HepG2 (cell line): ENCODE results near the gene PRRT2. TPM values are rescaled to one million over a fixed set of nuclear protein-coding genes. Genes with fewer than 3 reads are reported as not detected.

Experiments
- BCL3 ChIP-seq: sonication (generic); formaldehyde crosslinking; IDR thresholded peaks from 2 replicates; pipeline ENCODE4 v1.5.1; 2020; ENCODE audit warnings: mild to moderate bottlenecking, missing genetic modification reagents, moderate library complexity
- CHD2 ChIP-seq: IDR thresholded peaks from 2 replicates; pipeline ENCODE4 v1.6.1; 2011; ENCODE audit warnings: low read depth, low read length, improper control_type of control experiment
- GABPA ChIP-seq, 2 experiments: IDR thresholded peaks; 2 replicates each; pipeline ENCODE4 v1.6.1; 2011 to 2016; ENCODE audit warnings: low read depth in 2 of 2, low read length in 1 of 2, missing biosample characterization in 1 of 2, missing genetic modification characterization in 1 of 2
- GFI1 ChIP-seq: sonication (generic); formaldehyde crosslinking; IDR thresholded peaks from 2 replicates; pipeline ENCODE4 v1.5.0; 2020; ENCODE audit warnings: missing genetic modification reagents, mild to moderate bottlenecking, borderline replicate concordance
- GLI4 ChIP-seq: sonication (generic); formaldehyde crosslinking; IDR thresholded peaks from 2 replicates; pipeline ENCODE4 v1.5.1; 2020; ENCODE audit warnings: missing genetic modification reagents, mild to moderate bottlenecking, moderate library complexity, borderline replicate concordance
- HNRNPH1 ChIP-seq: fragments of 200-400 bp; formaldehyde crosslinking; optimal IDR thresholded peaks from 2 replicates; pipeline ENCODE3; 2017; ENCODE audit warnings: mild to moderate bottlenecking, low read depth, low read length
- MAFK ChIP-seq, 2 experiments: IDR thresholded peaks in 1 of 2; conservative IDR thresholded peaks in 1 of 2; 2 replicates each; pipeline ENCODE4 v1.6.1; 2011; ENCODE audit warnings: improper control_type of control experiment in 2 of 2, low read length in 2 of 2
- MAZ ChIP-seq, 2 experiments: sonication (generic) in 1 of 2; formaldehyde crosslinking in 1 of 2; IDR thresholded peaks; 2 replicates each; pipeline versions ENCODE4 v1.5.0 to v1.6.1; 2012 to 2020; ENCODE audit warnings: low read depth in 2 of 2, mild to moderate bottlenecking in 2 of 2, borderline replicate concordance in 1 of 2, improper control_type of control experiment in 1 of 2, low read length in 1 of 2, missing genetic modification reagents in 1 of 2, moderate library complexity in 1 of 2
- MEIS1 ChIP-seq: sonication (generic); formaldehyde crosslinking; IDR thresholded peaks from 2 replicates; pipeline ENCODE4 v1.9.0; 2021; ENCODE audit warnings: mild to moderate bottlenecking, missing genetic modification reagents, moderate library complexity, borderline replicate concordance
- POGZ ChIP-seq: sonication (generic); formaldehyde crosslinking; IDR thresholded peaks from 2 replicates; pipeline ENCODE4 v1.4.0; 2020; ENCODE audit warnings: mild to moderate bottlenecking, missing genetic modification reagents
- RFX1 ChIP-seq: fragments of 450-650 bp; IDR thresholded peaks from 2 replicates; pipeline ENCODE4 v1.6.1; 2017
- RFX5 ChIP-seq: IDR thresholded peaks from 2 replicates; pipeline ENCODE4 v1.6.1; 2011; ENCODE audit warnings: low read depth, low read length, improper control_type of control experiment
- SALL1 ChIP-seq: sonication (generic); formaldehyde crosslinking; IDR thresholded peaks from 2 replicates; pipeline ENCODE4 v1.8.0; 2022; ENCODE audit warnings: mild to moderate bottlenecking, missing genetic modification reagents
- SNAI1 ChIP-seq: sonication (generic); formaldehyde crosslinking; IDR thresholded peaks from 2 replicates; pipeline ENCODE4 v1.5.0; 2020; ENCODE audit warnings: mild to moderate bottlenecking, missing genetic modification reagents, borderline replicate concordance
- THAP8 ChIP-seq: sonication (generic); formaldehyde crosslinking; IDR thresholded peaks from 2 replicates; pipeline ENCODE4 v1.5.1; 2020; ENCODE audit warnings: missing genetic modification reagents, mild to moderate bottlenecking, borderline replicate concordance
- ZBTB34 ChIP-seq: sonication (generic); formaldehyde crosslinking; IDR thresholded peaks from 2 replicates; pipeline ENCODE4 v1.8.0; 2022; ENCODE audit warnings: mild to moderate bottlenecking, missing genetic modification reagents
- ZC3H13 ChIP-seq: sonication (generic); formaldehyde crosslinking; IDR thresholded peaks from 2 replicates; pipeline ENCODE4 v1.8.1; 2023; ENCODE audit warnings: mild to moderate bottlenecking, missing genetic modification reagents, moderate library complexity
- ZNF276 ChIP-seq: sonication (generic); formaldehyde crosslinking; IDR thresholded peaks from 2 replicates; pipeline ENCODE4 v1.4.0; 2020; ENCODE audit warnings: mild to moderate bottlenecking, low read depth, missing genetic modification reagents
- ZNF501 ChIP-seq: sonication (generic); formaldehyde crosslinking; IDR thresholded peaks from 2 replicates; pipeline ENCODE4 v1.5.1; 2020; ENCODE audit warnings: mild to moderate bottlenecking, moderate library complexity, missing genetic modification reagents
- ZSCAN30 ChIP-seq: sonication (generic); formaldehyde crosslinking; IDR thresholded peaks from 2 replicates; pipeline ENCODE4 v1.5.0; 2020; ENCODE audit warnings: mild to moderate bottlenecking, missing genetic modification reagents
- ZUFSP ChIP-seq: sonication (generic); formaldehyde crosslinking; IDR thresholded peaks from 2 replicates; pipeline ENCODE4 v1.9.0; 2021; ENCODE audit warnings: missing genetic modification reagents, mild to moderate bottlenecking, borderline replicate concordance
- polyA plus RNA-seq, 8 experiments: library from polyadenylated mRNA; depleted of rRNA in 3 of 8; stranded (reverse) in 7 of 8; unstranded in 1 of 8; fragments of >200 nt; fragmentation: Illumina TruSeq in 4 of 8; extraction: Trizol in 4 of 8; gene quantifications; 2 replicates each; pipeline versions ENCODE4 v1.2.1 to v1.2.3, GENCODE V29; 2011 to 2016; ENCODE audit warnings: low read depth in 4 of 8, missing spikeins in 1 of 8, mixed read lengths in 1 of 8; ENCODE audit not compliant: insufficient read depth in 1 of 8
- total RNA-seq, 5 experiments: library from RNA; depleted of rRNA; stranded (reverse); fragments of >200 nt; fragmentation: Illumina TruSeq; extraction: Trizol; gene quantifications; 2 replicates each; pipeline ENCODE4 v1.2.3, GENCODE V29; 2016; ENCODE audit warnings: low read depth in 1 of 5

PRRT2 gene
- total and polyA plus RNA-seq, 2 of the 13 experiments (the other 11 are each of a cell fraction or from before 2014, with no cell fraction given), result 0.51 to 1.1 TPM

- TF ChIP-seq ZNF276 (CRISPR knock-in tag), result no peak
- TF ChIP-seq ZUFSP, result no peak
- no peak for TF ChIP-seq GABPA (IDR thresholded peaks at IDR 0.05; ENCODE audit: low read depth, low read length)
- TF ChIP-seq GABPA (CRISPR knock-in tag; IDR thresholded peaks at IDR 0.05; ENCODE audit: low read depth), result no peak
- no peak for TF ChIP-seq SNAI1 (CRISPR knock-in tag)
- no peak for TF ChIP-seq RFX1
- TF ChIP-seq CHD2, result no peak
- TF ChIP-seq ZNF501 (CRISPR knock-in tag), result no peak
- TF ChIP-seq THAP8 (CRISPR knock-in tag), result no peak
- TF ChIP-seq HNRNPH1, result no peak
- no peak for TF ChIP-seq RFX5
- no peak for TF ChIP-seq BCL3 (CRISPR knock-in tag)
- no peak for TF ChIP-seq ZC3H13 (CRISPR knock-in tag)
- no peak for TF ChIP-seq MEIS1 (CRISPR knock-in tag)
- no peak for TF ChIP-seq ZSCAN30 (CRISPR knock-in tag)
- TF ChIP-seq MAZ (IDR thresholded peaks at IDR 0.05; ENCODE audit: borderline replicate concordance, low read depth, low read length), result peak; percentile 35; the same call in 1 of the 2 replicates
- TF ChIP-seq MAZ (CRISPR knock-in tag; IDR thresholded peaks at IDR 0.05; ENCODE audit: low read depth), result peak; percentile 41; the same call in 1 of the 2 replicates
- no peak for TF ChIP-seq GLI4 (CRISPR knock-in tag)
- no peak for TF ChIP-seq POGZ
- TF ChIP-seq GFI1 (CRISPR knock-in tag), result no peak
- TF ChIP-seq SALL1, result peak; percentile 24; the same call in 1 of the 2 replicates
- no peak for TF ChIP-seq ZBTB34 (CRISPR knock-in tag)
- no peak for TF ChIP-seq MAFK (conservative IDR thresholded peaks at IDR 0.05 in 1 of 2, IDR thresholded peaks at IDR 0.05 in 1 of 2; ENCODE audit: low read length in 2 of 2)
These were observed 5.2 kb upstream of the PRRT2 start (continued) for GRCh38 chr16:29806641-29807425.
